ENCODE data around the gene BCO2. TPM values are rescaled to one million over a fixed set of nuclear protein-coding genes. Genes with fewer than 3 reads are reported as not detected.

BCO2 gene
- total and polyA plus RNA-seq, 4 donors = 0.70 to 190 (median 78.8) TPM

GRCh38 chr11:112248201-112248600 lies 72.9 kb downstream of the BCO2 start:
- peaks cover 0 to 4% (median under 1%) of the 10 kb centered on the region in 4 donors for H3K36me3 ChIP-seq (ENCODE audit: control insufficient read depth in 4 of 4, insufficient read depth in 3 of 4, low read depth in 1 of 4, low read length in 3 of 4)
- no peak for DNase-seq (ENCODE audit: low spot score)
- no peaks in the 10 kb centered on the region for H3K4me1 ChIP-seq (ENCODE audit: control insufficient read depth in 4 of 4, insufficient read depth in 4 of 4, low read length in 3 of 4)
- no peaks in the 10 kb centered on the region for H3K27me3 ChIP-seq (ENCODE audit: control insufficient read depth in 4 of 4, insufficient read depth in 4 of 4, low read length in 3 of 4)
- H3K27ac ChIP-seq (ENCODE audit: low read depth in 1 of 2, low read length in 2 of 2) = no peak overlapping the region
- 96% methylated on average over 2 of the region's 2 CpGs for WGBS
- H3K9me3 ChIP-seq (ENCODE audit: control insufficient read depth in 4 of 4, low read length in 3 of 4) = no peaks in the 10 kb centered on the region
- TF ChIP-seq GABPA (IDR thresholded peaks at IDR 0.05 in 1 of 2, conservative IDR thresholded peaks at IDR 0.05 in 1 of 2) = no peak
- TF ChIP-seq YY1 (IDR thresholded peaks at IDR 0.05) = no peak
- TF ChIP-seq CTCF (IDR thresholded peaks at IDR 0.05; ENCODE audit: low read depth, low read length, missing input control) = no peak
- TF ChIP-seq ZBTB33 (IDR thresholded peaks at IDR 0.05) = no peak
- no peak for TF ChIP-seq SP1 (IDR thresholded peaks at IDR 0.05)
- TF ChIP-seq TAF1 (conservative IDR thresholded peaks at IDR 0.05) = no peak
- TF ChIP-seq RAD21 (IDR thresholded peaks at IDR 0.05) = no peak
- no peak for TF ChIP-seq RXRA (IDR thresholded peaks at IDR 0.05)
- TF ChIP-seq FOXA1 (IDR thresholded peaks at IDR 0.05) = no peak
- TF ChIP-seq, protein P1, sequence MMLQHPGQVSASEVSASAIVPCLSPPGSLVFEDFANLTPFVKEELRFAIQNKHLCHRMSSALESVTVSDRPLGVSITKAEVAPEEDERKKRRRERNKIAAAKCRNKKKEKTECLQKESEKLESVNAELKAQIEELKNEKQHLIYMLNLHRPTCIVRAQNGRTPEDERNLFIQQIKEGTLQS (IDR thresholded peaks at IDR 0.05) = no peak
- H3K9ac ChIP-seq (ENCODE audit: low read depth in 1 of 2, low read length in 2 of 2) = no peak overlapping the region
- H3K4me3 ChIP-seq (ENCODE audit: low read depth in 1 of 3, low read length in 3 of 3) = no peak overlapping the region

DNA sequence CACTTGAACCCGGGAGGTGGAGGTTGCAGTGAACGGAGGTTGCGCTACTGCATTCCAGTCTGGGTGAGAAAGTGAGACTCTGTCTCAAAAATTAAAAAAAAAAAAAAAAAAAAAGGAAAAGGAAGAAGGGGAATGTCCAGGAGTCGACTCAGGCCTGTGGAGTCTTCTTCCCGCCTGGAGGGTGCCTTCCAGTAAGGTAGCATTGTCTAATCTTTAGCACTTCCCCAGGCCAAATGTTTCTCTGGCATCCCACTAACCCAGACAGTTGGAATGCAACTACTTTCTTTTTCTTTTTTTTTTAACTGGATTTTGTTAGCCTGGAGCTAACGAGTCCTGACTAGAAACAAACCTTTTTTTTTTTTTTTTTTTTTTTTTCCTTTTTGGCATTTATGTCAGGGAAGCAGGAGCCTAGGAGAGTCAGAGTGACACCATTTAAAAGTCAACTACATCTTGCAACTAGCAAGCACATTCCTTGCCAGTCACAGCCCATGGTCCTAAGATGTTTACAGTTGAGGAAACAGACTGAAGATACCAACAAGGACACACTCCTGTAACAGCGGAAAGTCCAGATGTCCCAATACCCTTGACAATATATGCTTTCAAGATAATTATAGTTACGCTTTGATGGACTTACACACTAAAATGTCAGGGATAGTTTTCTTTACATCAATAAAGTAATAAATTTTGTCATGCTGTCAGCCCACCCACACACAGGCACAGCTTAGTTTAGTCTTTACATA lies 74.7 kb downstream of the BCO2 start:
- no peaks in the 10 kb centered on the region for H3K9me3 ChIP-seq (ENCODE audit: control insufficient read depth in 4 of 4, low read length in 3 of 4)
- WGBS = 83% methylated on average over 8 of the region's 8 CpGs
- H3K4me1 ChIP-seq (ENCODE audit: control insufficient read depth in 4 of 4, insufficient read depth in 4 of 4, low read length in 3 of 4) = no peaks in the 10 kb centered on the region
- no peak overlapping the region for H3K4me3 ChIP-seq (ENCODE audit: low read depth in 1 of 3, low read length in 3 of 3)
- TF ChIP-seq JUND (IDR thresholded peaks at IDR 0.05) (no peak), RXRA (IDR thresholded peaks at IDR 0.05) (no peak), SP1 (IDR thresholded peaks at IDR 0.05) (no peak), GABPA (IDR thresholded peaks at IDR 0.05 in 1 of 2, conservative IDR thresholded peaks at IDR 0.05 in 1 of 2) (no peak), RAD21 (IDR thresholded peaks at IDR 0.05) (no peak), HNF4A (conservative IDR thresholded peaks at IDR 0.05) (no peak), ZBTB33 (IDR thresholded peaks at IDR 0.05) (no peak), FOXA2 (IDR thresholded peaks at IDR 0.05) (no peak), FOXA1 (IDR thresholded peaks at IDR 0.05) (no peak), REST (IDR thresholded peaks at IDR 0.05) (no peak), TAF1 (conservative IDR thresholded peaks at IDR 0.05) (no peak)
- TF ChIP-seq, protein P1 (IDR thresholded peaks at IDR 0.05) = no peak
- TF ChIP-seq, protein P2, sequence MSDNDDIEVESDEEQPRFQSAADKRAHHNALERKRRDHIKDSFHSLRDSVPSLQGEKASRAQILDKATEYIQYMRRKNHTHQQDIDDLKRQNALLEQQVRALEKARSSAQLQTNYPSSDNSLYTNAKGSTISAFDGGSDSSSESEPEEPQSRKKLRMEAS (IDR thresholded peaks at IDR 0.05) = no peak
- H3K36me3 ChIP-seq (ENCODE audit: control insufficient read depth in 4 of 4, insufficient read depth in 3 of 4, low read depth in 1 of 4, low read length in 3 of 4) = no peaks in the 10 kb centered on the region
- no peaks in the 10 kb centered on the region for H3K27me3 ChIP-seq (ENCODE audit: control insufficient read depth in 4 of 4, insufficient read depth in 4 of 4, low read length in 3 of 4)
- no peak overlapping the region for H3K27ac ChIP-seq (ENCODE audit: low read depth in 1 of 2, low read length in 2 of 2)
- no peak overlapping the region for H3K9ac ChIP-seq (ENCODE audit: low read depth in 1 of 2, low read length in 2 of 2)
- no peak for DNase-seq (ENCODE audit: low spot score)
